ENCODE results near the gene TM4SF5.

Gene TM4SF5

GRCh38 chr17:4771519-4772234 is at the start of gene TM4SF5:
TSS of gene TM4SF5 (plus strand) at chr17:4771886. CDS start at chr17:4771923, 37 bp downstream.
- no peak for DNase-seq (ENCODE audit: low spot score)

- no peak for DNase-seq (ENCODE audit: low spot score)
Measured at GRCh38 chr17:4722678-4723240, 48.9 kb upstream of the TM4SF5 start.

- no peak for DNase-seq (ENCODE audit: low spot score)
Measured at GRCh38 chr17:4724650-4725049, 47.0 kb upstream of the TM4SF5 start.

- DNase-seq (ENCODE audit: low spot score), result no peak
Measured at GRCh38 chr17:4725646-4726310, 45.9 kb upstream of the TM4SF5 start.

- no peak for DNase-seq (ENCODE audit: low spot score)
Measured at GRCh38 chr17:4728124-4728523, 43.6 kb upstream of the TM4SF5 start.

- no peak for DNase-seq (ENCODE audit: low spot score)
Measured at GRCh38 chr17:4733073-4733531, 38.6 kb upstream of the TM4SF5 start.

GRCh38 chr17:4734857-4735475 is 36.7 kb upstream of the TM4SF5 start:
- DNase-seq (ENCODE audit: low spot score), result no peak

GRCh38 chr17:4735876-4736651 is 35.6 kb upstream of the TM4SF5 start:
- DNase-seq (ENCODE audit: low spot score), result no peak

- DNase-seq (ENCODE audit: low spot score), result no peak
Measured at GRCh38 chr17:4738136-4739121, 33.3 kb upstream of the TM4SF5 start.

GRCh38 chr17:4739122-4740024 is 32.3 kb upstream of the TM4SF5 start, which contains the start of the genes CXCL16 and ZMYND15:
TSS of gene CXCL16 (minus strand) at chr17:4739928. CDS start at chr17:4739339, 589 bp downstream.
TSS of gene ZMYND15 (plus strand) at chr17:4739833. CDS start at chr17:4740549, 716 bp downstream.
- DNase-seq (ENCODE audit: low spot score), result peak; percentile 80

- no peak for DNase-seq (ENCODE audit: low spot score)
Measured at GRCh38 chr17:4740025-4740351, 31.7 kb upstream of the TM4SF5 start.

- no peak for DNase-seq (ENCODE audit: low spot score)
Measured at GRCh38 chr17:4740584-4740983, 31.1 kb upstream of the TM4SF5 start.

- no peak for DNase-seq (ENCODE audit: low spot score)
Measured at GRCh38 chr17:4741544-4741943, 30.1 kb upstream of the TM4SF5 start.

GRCh38 chr17:4742133-4742532 is 29.6 kb upstream of the TM4SF5 start:
- DNase-seq (ENCODE audit: low spot score), result no peak

GRCh38 chr17:4742629-4743028 is 29.1 kb upstream of the TM4SF5 start:
- DNase-seq (ENCODE audit: low spot score), result no peak

- DNase-seq (ENCODE audit: low spot score), result no peak
Measured at GRCh38 chr17:4743216-4743615, 28.5 kb upstream of the TM4SF5 start.

- no peak for DNase-seq (ENCODE audit: low spot score)
Measured at GRCh38 chr17:4743898-4744297, 27.8 kb upstream of the TM4SF5 start.

- peak; percentile 82 for DNase-seq (ENCODE audit: low spot score)
Measured at GRCh38 chr17:4744999-4745969, 26.4 kb upstream of the TM4SF5 start.

All from iPS-NIHi11 (cell line).